ENCODE measurements around the gene SLC22A5. TPM values are rescaled to one million over a fixed set of nuclear protein-coding genes. Genes with fewer than 3 reads are reported as not detected.

The SLC22A5 gene
- total and polyA plus RNA-seq, 2 experiments from 2014 or later, result 14.7 to 20.8 TPM

DNA sequence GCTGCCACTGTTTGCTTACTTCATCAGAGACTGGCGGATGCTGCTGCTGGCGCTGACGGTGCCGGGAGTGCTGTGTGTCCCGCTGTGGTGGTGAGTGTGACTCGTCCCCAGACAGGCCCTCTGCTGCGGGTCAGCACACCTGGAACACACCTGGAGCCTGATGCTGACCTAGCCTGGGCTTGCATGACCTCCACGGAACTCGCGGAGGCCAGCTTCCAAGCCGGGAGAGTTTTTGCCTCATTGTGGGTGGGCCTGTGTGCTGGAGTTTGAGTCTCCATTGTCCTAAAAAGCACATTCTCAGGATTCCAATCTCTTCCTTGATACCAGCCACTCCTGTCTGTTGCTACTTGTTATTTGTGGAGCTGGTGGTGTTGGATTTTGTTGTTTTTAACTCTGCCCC lies 47.2 kb upstream of the SLC22A5 start:
- TF ChIP-seq EZH2phosphoT487 (IDR thresholded peaks at IDR 0.05; ENCODE audit: low read depth, severe bottlenecking, unreplicated experiment) (no peak), EZH2 (IDR thresholded peaks at IDR 0.05; ENCODE audit: borderline replicate concordance) (no peak)
- TF ChIP-seq, protein P1, sequence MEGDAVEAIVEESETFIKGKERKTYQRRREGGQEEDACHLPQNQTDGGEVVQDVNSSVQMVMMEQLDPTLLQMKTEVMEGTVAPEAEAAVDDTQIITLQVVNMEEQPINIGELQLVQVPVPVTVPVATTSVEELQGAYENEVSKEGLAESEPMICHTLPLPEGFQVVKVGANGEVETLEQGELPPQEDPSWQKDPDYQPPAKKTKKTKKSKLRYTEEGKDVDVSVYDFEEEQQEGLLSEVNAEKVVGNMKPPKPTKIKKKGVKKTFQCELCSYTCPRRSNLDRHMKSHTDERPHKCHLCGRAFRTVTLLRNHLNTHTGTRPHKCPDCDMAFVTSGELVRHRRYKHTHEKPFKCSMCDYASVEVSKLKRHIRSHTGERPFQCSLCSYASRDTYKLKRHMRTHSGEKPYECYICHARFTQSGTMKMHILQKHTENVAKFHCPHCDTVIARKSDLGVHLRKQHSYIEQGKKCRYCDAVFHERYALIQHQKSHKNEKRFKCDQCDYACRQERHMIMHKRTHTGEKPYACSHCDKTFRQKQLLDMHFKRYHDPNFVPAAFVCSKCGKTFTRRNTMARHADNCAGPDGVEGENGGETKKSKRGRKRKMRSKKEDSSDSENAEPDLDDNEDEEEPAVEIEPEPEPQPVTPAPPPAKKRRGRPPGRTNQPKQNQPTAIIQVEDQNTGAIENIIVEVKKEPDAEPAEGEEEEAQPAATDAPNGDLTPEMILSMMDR (IDR thresholded peaks at IDR 0.05; ENCODE audit: poor library complexity), result no peak
- Histone ChIP-seq H3K27me3 (no peaks in the 10 kb centered on the region), H3K9me3 (ENCODE audit: low read depth) (no peaks in the 10 kb centered on the region), H3K36me3 (replicated peaks; ENCODE audit: insufficient read depth, low read depth) (no peaks in the 10 kb centered on the region), H4K20me1 (ENCODE audit: insufficient read depth, poor library complexity, severe bottlenecking) (no peaks in the 10 kb centered on the region), H3K4me1 (ENCODE audit: insufficient read depth) (no peaks in the 10 kb centered on the region), H3K27ac (no peak overlapping the region), H3K79me2 (no peaks in the 10 kb centered on the region), H3K4me3 (no peak overlapping the region), H2AFZ (no peak overlapping the region), H3K9me2 (replicated peaks; ENCODE audit: insufficient read depth) (no peaks in the 10 kb centered on the region), H3K4me2 (no peak overlapping the region)
- 45% methylated on average over 11 of the region's 11 CpGs for WGBS (ENCODE audit: low lambda C conversion rate, missing lambda C conversion rate)
- DNase-seq (ENCODE audit: low spot score), result no peak

GRCh38 chr5:132323202-132323601 lies 46.3 kb upstream of the SLC22A5 start:
- no peak overlapping the region for H2AFZ ChIP-seq
- H3K79me2 ChIP-seq, result no peaks in the 10 kb centered on the region
- no peaks in the 10 kb centered on the region for H3K4me1 ChIP-seq (ENCODE audit: insufficient read depth)
- H3K4me2 ChIP-seq, result no peak overlapping the region
- DNase-seq (ENCODE audit: low spot score), result no peak
- TF ChIP-seq EZH2 (IDR thresholded peaks at IDR 0.05; ENCODE audit: borderline replicate concordance) (no peak), EZH2phosphoT487 (IDR thresholded peaks at IDR 0.05; ENCODE audit: low read depth, severe bottlenecking, unreplicated experiment) (no peak)
- TF ChIP-seq, protein P1 (IDR thresholded peaks at IDR 0.05; ENCODE audit: poor library complexity), result no peak
- WGBS (ENCODE audit: low lambda C conversion rate, missing lambda C conversion rate), result 76% methylated on average over 5 of the region's 5 CpGs
- H3K27ac ChIP-seq, result no peak overlapping the region
- H3K36me3 ChIP-seq (replicated peaks; ENCODE audit: insufficient read depth, low read depth), result no peaks in the 10 kb centered on the region
- H3K9me3 ChIP-seq (ENCODE audit: low read depth), result no peaks in the 10 kb centered on the region
- no peaks in the 10 kb centered on the region for H3K9me2 ChIP-seq (replicated peaks; ENCODE audit: insufficient read depth)
- H3K27me3 ChIP-seq, result no peaks in the 10 kb centered on the region
- H3K4me3 ChIP-seq, result no peak overlapping the region
- no peaks in the 10 kb centered on the region for H4K20me1 ChIP-seq (ENCODE audit: insufficient read depth, poor library complexity, severe bottlenecking)

DNA sequence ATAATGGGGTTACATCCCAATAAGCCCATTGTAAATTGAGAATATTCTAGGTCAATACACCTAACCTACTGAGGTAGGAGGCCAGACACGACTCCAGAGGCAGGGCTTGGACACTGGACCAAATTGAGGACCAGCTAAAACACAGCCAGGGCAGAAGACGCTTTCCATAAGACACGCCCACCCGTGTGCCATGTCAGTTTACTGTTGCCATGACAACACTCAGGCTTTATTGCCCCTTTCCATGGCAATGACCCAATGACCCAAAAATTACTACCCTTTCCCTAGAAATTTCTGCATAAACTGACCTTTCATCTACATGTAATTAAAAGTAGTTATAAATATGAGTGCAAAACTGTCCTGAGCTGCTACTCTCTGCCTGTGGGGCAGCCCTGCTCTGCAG lies 43.8 kb upstream of the SLC22A5 start:
- Histone ChIP-seq H3K9me3 (ENCODE audit: low read depth) (no peaks in the 10 kb centered on the region), H3K4me3 (no peak overlapping the region), H2AFZ (no peak overlapping the region), H3K4me2 (no peak overlapping the region), H3K36me3 (replicated peaks; ENCODE audit: insufficient read depth, low read depth) (no peaks in the 10 kb centered on the region), H3K9me2 (replicated peaks; ENCODE audit: insufficient read depth) (no peaks in the 10 kb centered on the region), H3K27me3 (no peaks in the 10 kb centered on the region), H3K79me2 (no peaks in the 10 kb centered on the region), H3K27ac (no peak overlapping the region), H3K4me1 (ENCODE audit: insufficient read depth) (no peaks in the 10 kb centered on the region), H4K20me1 (ENCODE audit: insufficient read depth, poor library complexity, severe bottlenecking) (no peaks in the 10 kb centered on the region)
- WGBS (ENCODE audit: low lambda C conversion rate, missing lambda C conversion rate), result 70% methylated on average over 4 of the region's 4 CpGs
- TF ChIP-seq EZH2phosphoT487 (IDR thresholded peaks at IDR 0.05; ENCODE audit: low read depth, severe bottlenecking, unreplicated experiment), result no peak
- TF ChIP-seq, protein P1 (IDR thresholded peaks at IDR 0.05; ENCODE audit: poor library complexity), result no peak
- TF ChIP-seq EZH2 (IDR thresholded peaks at IDR 0.05; ENCODE audit: borderline replicate concordance), result no peak
- no peak for DNase-seq (ENCODE audit: low spot score)

Data from hepatocyte (in vitro differentiated cells).